ENCODE data around the gene ACSL1.

The ACSL1 gene

DNA sequence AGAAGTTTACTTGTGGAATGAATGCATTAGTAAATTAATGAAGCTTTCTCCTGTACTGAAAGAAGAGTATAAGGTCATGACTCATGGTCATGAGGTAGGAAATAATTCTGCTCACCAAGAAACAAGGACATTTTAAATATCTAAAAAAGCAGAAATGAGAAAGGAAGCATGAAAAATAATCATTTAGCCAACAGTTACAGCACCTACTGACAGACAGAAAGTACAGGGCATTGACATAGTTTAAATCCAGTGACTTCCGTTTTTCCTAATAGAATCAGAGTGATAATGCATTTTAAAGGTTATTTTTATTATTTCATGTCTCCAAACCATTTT is 30.5 kb upstream of the ACSL1 start:
- no peak for TF ChIP-seq REST (IDR thresholded peaks at IDR 0.05; ENCODE audit: insufficient read depth in 1 of 2, low read depth in 2 of 2, low read length in 2 of 2)
- TF ChIP-seq TAF1 (IDR thresholded peaks at IDR 0.05; ENCODE audit: borderline replicate concordance, insufficient read depth, low read length), result no peak
- TF ChIP-seq FOXP2 (optimal IDR thresholded peaks at IDR 0.05; ENCODE audit: borderline replicate concordance, extremely low read depth, extremely low read length, insufficient read depth), result no peak
- TF ChIP-seq POLR2AphosphoS5 (IDR thresholded peaks at IDR 0.05; ENCODE audit: low read depth, low read length), result no peak
- TF ChIP-seq SIN3A (IDR thresholded peaks at IDR 0.05; ENCODE audit: borderline replicate concordance, insufficient read depth, low read length), result no peak

- TF ChIP-seq POLR2AphosphoS5 (IDR thresholded peaks at IDR 0.05; ENCODE audit: low read depth, low read length) (no peak), SIN3A (IDR thresholded peaks at IDR 0.05; ENCODE audit: borderline replicate concordance, insufficient read depth, low read length) (no peak), FOXP2 (optimal IDR thresholded peaks at IDR 0.05; ENCODE audit: borderline replicate concordance, extremely low read depth, extremely low read length, insufficient read depth) (no peak), TAF1 (IDR thresholded peaks at IDR 0.05; ENCODE audit: borderline replicate concordance, insufficient read depth, low read length) (no peak), REST (IDR thresholded peaks at IDR 0.05; ENCODE audit: insufficient read depth in 1 of 2, low read depth in 2 of 2, low read length in 2 of 2) (no peak)
Measured at GRCh38 chr4:184854673-184855072, 28.9 kb upstream of the ACSL1 start.

DNA sequence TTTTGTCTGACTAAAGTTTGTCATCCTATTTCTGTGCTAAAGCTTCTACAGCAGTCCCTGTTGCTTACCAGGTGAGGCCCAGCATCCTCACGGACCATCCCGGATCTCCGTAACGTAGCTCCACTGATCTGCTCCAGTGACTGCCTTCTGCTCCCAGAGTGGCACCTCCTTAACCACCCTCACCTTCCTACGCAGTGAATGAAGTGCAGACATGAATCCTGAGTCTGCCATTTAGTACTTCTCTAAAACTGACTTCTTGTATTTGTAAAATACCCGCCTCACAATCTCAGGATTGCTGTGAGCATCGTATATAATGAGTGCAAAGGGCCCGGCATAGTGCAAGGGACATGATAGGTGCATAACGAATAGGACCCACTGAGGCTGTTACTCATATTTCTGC is 27.7 kb upstream of the ACSL1 start:
- no peak for TF ChIP-seq FOXP2 (optimal IDR thresholded peaks at IDR 0.05; ENCODE audit: borderline replicate concordance, extremely low read depth, extremely low read length, insufficient read depth)

GRCh38 chr4:184851886-184852285 is 26.1 kb upstream of the ACSL1 start:
- TF ChIP-seq SIN3A (IDR thresholded peaks at IDR 0.05; ENCODE audit: borderline replicate concordance, insufficient read depth, low read length) (no peak), REST (IDR thresholded peaks at IDR 0.05; ENCODE audit: insufficient read depth in 1 of 2, low read depth in 2 of 2, low read length in 2 of 2) (no peak), FOXP2 (optimal IDR thresholded peaks at IDR 0.05; ENCODE audit: borderline replicate concordance, extremely low read depth, extremely low read length, insufficient read depth) (no peak), TAF1 (IDR thresholded peaks at IDR 0.05; ENCODE audit: borderline replicate concordance, insufficient read depth, low read length) (no peak), POLR2AphosphoS5 (IDR thresholded peaks at IDR 0.05; ENCODE audit: low read depth, low read length) (no peak)

DNA sequence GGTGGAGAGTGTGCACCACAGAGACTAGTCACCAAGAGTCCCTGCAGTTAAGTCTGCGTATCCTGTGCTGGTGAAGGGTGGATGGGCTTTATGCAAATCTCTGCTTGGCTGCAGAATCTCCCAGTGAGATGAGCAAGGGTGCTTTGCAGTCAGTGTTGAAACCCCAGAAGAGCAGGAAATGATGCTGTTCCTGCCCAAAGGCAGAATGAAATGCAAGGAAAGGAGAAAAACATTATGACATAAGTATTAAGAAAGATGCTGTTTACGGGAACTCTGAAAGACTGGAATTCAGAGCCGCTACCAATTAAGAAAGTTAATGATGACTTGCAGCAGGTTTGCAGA is 25.4 kb upstream of the ACSL1 start:
- TF ChIP-seq FOXP2 (optimal IDR thresholded peaks at IDR 0.05; ENCODE audit: borderline replicate concordance, extremely low read depth, extremely low read length, insufficient read depth) (no peak), REST (IDR thresholded peaks at IDR 0.05; ENCODE audit: insufficient read depth in 1 of 2, low read depth in 2 of 2, low read length in 2 of 2) (no peak), TAF1 (IDR thresholded peaks at IDR 0.05; ENCODE audit: borderline replicate concordance, insufficient read depth, low read length) (no peak), SIN3A (IDR thresholded peaks at IDR 0.05; ENCODE audit: borderline replicate concordance, insufficient read depth, low read length) (no peak), POLR2AphosphoS5 (IDR thresholded peaks at IDR 0.05; ENCODE audit: low read depth, low read length) (no peak)
